Measurements from ENCODE around the gene CACNG4.

The CACNG4 gene

GRCh38 chr17:66988069-66988798, 23.7 kb downstream of the CACNG4 start:
- DNase-seq = no peak

GRCh38 chr17:66989076-66989475, 24.6 kb downstream of the CACNG4 start:
- DNase-seq = no peak

DNA sequence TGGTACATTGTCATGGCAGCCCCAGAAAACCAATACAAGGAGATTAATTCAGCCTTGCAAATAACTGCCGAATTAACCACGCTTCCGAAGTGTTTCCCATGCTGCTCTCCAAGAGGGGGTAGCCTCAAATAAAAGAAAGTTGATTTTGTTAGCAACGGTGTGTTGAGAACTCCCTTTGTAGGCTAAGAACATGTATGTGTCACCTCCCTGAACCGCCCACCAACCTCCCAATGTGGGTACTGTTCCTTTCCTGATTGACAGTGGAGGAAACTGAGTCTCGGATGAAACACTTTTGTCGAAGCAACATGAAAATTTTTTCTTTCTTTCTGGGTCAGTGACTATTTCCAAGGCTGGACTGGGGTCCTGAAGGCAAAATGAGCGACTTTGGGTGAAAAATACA, 25.1 kb downstream of the CACNG4 start:
- DNase-seq = no peak

DNA sequence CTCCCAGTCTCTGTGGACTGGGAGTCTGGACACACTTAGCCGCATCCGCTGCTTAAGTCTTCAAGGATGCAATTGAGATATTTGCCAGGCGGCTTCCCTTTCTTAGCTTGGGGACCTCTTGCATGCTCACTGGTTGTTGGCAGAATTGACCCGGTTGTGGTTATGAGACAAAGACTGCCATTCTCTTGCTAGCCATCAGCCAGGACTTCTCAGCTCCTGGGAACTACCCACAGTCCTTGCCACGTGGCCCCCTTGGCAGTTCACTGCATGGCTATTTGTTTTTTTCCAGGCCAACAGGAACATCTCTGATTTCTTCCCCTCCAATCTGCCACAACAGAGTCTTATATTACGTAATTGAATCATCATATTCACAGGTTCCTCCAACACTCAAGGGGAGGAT, 25.5 kb downstream of the CACNG4 start:
- no peak for DNase-seq

DNA sequence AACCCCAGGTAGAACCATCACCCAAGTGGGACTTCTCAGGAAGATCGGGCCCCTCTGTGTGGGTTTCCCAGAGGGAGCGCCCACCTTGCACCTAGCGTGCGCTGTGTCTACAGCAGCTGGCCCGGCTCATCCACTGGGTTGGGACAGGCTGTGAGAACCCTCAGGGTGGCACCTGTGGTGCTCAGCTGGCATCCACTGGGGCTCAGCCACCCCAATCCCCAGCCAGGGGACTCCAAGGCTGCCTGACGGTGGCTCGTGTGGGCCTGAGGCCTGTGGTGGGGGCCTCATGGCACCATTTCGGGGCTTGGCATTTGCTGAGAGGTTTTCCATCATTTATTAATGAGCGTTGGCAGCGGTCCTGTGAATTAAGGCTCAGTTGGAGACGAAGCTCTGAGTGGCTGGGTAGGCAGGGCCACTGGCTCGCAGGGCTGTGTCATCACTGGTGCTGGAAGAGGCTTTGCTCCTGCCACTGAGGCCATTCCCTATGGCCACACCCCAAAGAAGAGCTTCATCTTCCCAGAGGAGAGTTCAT, 28.5 kb downstream of the CACNG4 start:
- no peak for DNase-seq

GRCh38 chr17:66994361-66994760, 29.9 kb downstream of the CACNG4 start:
- no peak for DNase-seq

- no peak for DNase-seq
Measured at GRCh38 chr17:66994930-66995535, 30.5 kb downstream of the CACNG4 start.

- no peak for DNase-seq
Measured at GRCh38 chr17:66995944-66996343, 31.4 kb downstream of the CACNG4 start.

DNA sequence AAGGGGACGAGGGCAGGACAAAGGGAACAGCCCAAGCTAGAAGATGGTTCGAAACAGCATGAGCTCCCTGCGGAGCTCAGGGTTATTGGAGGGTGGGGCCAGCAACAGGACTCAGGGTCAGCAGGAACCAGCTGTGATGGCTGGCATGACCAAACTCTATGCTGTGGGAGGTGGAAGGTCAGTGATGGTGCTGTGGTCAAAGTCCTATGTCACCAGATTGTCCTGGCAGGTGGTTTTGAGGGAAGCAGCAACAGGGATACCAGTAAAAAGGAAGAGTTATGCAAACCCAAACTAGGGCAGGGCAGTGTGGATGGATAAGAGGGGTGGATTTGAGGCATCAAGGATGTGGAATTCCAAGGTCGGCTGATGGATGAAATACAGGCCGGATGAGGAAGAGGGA, 32.4 kb downstream of the CACNG4 start:
- DNase-seq = no peak

- DNase-seq = no peak
Measured at GRCh38 chr17:67003231-67003630, 38.7 kb downstream of the CACNG4 start.

DNA sequence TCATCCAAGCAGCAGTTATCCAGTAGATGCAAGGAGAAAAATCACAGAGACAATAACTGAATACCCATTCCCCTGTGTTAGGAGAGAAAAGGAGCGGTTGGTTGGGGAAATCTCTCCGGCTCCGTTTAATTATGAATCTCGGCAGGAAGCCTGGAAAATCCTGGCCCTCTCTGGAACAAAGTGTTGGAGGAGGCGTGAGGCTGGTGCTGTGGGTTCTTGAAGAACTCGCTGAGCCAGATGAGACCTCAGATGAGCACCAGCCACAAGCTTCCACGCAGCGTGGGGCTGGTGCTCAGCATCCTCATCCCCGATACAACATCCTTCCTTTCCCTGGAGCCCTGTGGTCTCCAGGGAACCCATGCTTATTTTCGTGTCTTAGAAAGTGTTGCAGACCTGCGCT, 39.7 kb downstream of the CACNG4 start:
- no peak for DNase-seq

DNA sequence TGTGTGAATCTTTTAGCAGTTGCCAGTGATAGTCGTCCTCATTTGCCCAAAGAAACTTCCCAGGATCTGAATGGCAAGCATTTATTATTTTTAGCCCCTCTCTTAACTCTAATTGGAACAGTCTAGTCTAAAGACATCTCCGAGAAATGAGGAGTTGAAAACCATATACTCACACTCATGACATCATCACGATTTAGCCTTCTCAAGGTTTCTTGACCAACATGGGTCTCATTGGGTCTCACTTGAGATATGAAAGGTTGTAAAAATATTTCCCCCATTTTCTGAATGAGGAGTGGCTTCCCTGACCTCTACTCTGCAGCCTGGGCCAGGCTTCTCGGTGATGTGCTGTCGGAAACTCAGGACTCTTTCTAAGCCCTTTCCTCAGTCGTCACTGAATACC, 42.8 kb downstream of the CACNG4 start:
- DNase-seq = no peak

GRCh38 chr17:67008101-67008500, 43.6 kb downstream of the CACNG4 start:
- no peak for DNase-seq

- no peak for DNase-seq
Measured at GRCh38 chr17:67011527-67012175, 47.1 kb downstream of the CACNG4 start.

DNA sequence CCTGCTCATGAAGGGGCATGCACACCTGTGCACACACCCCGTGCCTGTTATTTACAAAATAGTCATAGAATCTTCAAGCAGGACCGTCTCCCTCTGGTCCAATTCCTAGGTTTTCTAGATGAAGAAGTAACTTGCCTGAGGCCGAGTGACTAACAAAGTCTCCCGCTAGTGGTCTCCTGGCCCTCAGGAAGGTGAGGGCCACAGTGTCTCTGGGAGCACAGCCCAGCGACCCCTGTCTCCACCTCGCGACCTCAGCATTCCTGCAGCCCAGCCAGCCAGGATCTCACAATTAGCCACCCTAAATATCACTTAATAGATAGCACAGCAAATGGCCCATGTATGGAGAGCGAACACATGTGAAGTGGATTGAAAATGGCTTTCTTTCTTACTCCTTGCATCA, 49.4 kb downstream of the CACNG4 start:
- no peak for DNase-seq

DNA sequence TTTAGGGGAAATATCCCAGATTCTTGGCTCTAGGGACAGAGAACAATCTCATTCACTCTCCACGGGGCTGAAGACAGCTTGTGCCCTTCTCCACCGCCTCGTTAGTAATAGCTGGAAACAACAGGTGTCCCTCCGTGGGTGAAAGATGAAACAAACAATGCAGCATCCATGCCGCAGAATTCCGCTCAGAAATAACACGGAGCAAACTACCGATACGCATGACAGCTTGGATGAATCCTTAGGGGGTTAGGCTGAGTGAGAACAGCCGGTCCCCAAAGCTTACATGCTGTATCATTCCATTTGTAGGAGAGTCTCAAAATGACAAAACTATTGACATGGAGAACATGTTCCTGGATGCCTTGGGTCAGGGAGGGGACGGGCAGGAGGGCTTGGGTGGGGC, 50.5 kb downstream of the CACNG4 start:
- DNase-seq = no peak

- no peak for DNase-seq
Measured at GRCh38 chr17:67016039-67016762, 51.7 kb downstream of the CACNG4 start.

DNA sequence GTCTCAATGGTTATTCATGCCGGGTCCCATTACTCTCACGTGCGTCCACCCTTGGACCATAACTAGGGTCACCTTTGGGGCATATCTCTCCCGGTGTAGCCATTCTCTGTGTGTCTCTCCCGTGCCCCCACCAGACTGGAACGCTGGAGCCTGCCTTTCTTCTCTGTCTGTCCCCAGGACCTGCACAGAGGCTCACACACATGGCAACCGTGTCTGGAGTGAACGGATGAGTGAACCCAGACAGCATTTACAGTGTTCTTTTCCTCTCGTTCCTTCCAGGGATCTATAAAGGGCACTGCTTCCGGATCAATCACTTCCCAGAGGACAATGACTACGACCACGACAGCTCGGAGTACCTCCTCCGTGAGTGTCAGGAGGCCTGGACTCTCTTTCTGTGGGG, 53.4 kb downstream of the CACNG4 start:
- no peak for DNase-seq

- DNase-seq = no peak
Measured at GRCh38 chr17:67018471-67019434, 54.2 kb downstream of the CACNG4 start.

DNA sequence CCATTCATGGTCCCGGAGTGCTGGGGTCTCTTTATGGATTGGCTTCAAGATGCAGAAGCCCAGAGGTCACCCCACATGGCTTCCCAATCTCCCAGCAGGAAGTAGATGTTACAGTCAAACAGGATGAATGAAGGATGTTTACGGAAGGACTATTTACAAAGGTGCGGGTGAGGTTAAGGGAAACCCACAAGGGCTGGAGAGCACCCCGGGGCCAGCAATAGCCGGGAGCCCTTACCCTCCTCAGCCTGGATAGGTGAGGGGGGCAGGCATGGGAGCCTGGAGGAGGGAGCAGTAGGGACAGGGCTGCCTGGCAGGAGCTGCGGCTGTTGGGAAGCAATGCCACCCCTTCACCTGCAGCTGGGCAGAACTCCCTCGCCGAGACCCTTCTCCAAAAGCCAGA, 55.3 kb downstream of the CACNG4 start:
- no peak for DNase-seq

- no peak for DNase-seq
Measured at GRCh38 chr17:67020293-67020766, 55.8 kb downstream of the CACNG4 start.

GRCh38 chr17:67021196-67021595, 56.7 kb downstream of the CACNG4 start:
- DNase-seq = no peak
